Camera-type eye (tissue), 1 donor: Measurements from ENCODE around the gene BRCA2. TPM values are rescaled to one million over a fixed set of nuclear protein-coding genes. Genes with fewer than 3 reads are reported as not detected.

ENCODE experiments used
- total RNA-seq: library from RNA; depleted of rRNA; stranded (reverse); fragments of >200 nt; gene quantifications from one replicate; pipeline ENCODE4 v1.2.3, GENCODE V29; 2014

Gene BRCA2, protein sequence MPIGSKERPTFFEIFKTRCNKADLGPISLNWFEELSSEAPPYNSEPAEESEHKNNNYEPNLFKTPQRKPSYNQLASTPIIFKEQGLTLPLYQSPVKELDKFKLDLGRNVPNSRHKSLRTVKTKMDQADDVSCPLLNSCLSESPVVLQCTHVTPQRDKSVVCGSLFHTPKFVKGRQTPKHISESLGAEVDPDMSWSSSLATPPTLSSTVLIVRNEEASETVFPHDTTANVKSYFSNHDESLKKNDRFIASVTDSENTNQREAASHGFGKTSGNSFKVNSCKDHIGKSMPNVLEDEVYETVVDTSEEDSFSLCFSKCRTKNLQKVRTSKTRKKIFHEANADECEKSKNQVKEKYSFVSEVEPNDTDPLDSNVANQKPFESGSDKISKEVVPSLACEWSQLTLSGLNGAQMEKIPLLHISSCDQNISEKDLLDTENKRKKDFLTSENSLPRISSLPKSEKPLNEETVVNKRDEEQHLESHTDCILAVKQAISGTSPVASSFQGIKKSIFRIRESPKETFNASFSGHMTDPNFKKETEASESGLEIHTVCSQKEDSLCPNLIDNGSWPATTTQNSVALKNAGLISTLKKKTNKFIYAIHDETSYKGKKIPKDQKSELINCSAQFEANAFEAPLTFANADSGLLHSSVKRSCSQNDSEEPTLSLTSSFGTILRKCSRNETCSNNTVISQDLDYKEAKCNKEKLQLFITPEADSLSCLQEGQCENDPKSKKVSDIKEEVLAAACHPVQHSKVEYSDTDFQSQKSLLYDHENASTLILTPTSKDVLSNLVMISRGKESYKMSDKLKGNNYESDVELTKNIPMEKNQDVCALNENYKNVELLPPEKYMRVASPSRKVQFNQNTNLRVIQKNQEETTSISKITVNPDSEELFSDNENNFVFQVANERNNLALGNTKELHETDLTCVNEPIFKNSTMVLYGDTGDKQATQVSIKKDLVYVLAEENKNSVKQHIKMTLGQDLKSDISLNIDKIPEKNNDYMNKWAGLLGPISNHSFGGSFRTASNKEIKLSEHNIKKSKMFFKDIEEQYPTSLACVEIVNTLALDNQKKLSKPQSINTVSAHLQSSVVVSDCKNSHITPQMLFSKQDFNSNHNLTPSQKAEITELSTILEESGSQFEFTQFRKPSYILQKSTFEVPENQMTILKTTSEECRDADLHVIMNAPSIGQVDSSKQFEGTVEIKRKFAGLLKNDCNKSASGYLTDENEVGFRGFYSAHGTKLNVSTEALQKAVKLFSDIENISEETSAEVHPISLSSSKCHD (N-terminal part only)
- 4.6 TPM for total RNA-seq

DNA sequence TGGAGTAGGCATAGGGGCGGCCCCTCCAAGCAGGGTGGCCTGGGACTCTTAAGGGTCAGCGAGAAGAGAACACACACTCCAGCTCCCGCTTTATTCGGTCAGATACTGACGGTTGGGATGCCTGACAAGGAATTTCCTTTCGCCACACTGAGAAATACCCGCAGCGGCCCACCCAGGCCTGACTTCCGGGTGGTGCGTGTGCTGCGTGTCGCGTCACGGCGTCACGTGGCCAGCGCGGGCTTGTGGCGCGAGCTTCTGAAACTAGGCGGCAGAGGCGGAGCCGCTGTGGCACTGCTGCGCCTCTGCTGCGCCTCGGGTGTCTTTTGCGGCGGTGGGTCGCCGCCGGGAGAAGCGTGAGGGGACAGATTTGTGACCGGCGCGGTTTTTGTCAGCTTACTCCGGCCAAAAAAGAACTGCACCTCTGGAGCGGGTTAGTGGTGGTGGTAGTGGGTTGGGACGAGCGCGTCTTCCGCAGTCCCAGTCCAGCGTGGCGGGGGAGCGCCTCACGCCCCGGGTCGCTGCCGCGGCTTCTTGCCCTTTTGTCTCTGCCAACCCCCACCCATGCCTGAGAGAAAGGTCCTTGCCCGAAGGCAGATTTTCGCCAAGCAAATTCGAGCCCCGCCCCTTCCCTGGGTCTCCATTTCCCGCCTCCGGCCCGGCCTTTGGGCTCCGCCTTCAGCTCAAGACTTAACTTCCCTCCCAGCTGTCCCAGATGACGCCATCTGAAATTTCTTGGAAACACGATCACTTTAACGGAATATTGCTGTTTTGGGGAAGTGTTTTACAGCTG, at the start of gene BRCA2, which contains the start of gene ZAR1L:
BRCA2 (plus strand) TSS at position 271 of the 790 bp plus-strand sequence. CDS start 953 bp downstream, outside the sequence.
ZAR1L (minus strand) TSS at position 126 of the 790 bp plus-strand sequence. CDS start 3,438 bp downstream, outside the sequence.

DNA sequence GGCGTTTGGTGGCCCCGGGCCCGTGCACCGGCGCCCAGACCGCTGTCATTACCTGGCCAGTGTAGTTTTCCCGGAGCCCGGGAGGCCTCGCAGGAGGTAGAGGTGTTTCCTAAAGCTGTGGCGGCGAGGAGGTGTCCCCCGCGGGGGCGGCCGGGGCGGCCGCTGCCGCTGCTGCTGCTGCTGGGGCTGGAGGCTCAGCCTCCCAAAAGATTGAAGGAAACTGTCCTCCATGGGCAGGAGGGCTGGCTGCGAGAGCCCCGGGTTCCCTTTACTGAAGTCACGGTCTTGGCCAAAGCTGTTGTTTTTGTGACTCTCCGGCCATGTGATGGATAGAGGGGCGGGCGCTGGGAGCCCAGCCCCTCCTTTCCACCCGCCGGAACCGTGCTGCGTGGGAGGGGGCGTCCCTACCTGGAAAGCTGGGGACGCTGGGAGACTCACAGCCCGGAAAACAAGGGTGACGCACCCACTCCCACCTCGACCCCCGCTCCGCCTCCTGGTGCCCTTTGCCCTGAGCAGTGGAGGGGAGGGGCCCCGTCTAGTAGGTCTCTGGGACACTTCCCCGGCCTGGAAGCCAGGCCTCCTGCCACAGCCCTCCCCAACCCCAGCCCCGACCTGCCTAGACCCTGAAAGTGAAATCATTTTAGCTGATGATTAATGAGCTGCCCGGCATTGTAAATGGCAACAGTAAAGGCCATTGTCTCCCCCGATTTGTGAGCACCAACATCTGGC, 112.7 kb downstream of the BRCA2 start, which contains the start of gene N4BP2L1:
N4BP2L1 (minus strand) TSS at position 279 of the 729 bp plus-strand sequence; CDS start at position 231, 48 bp downstream.

Other genes with a start within 250 kb of the BRCA2 start
- not detected for gene ZAR1L, start 145 bp upstream of the BRCA2 start, total RNA-seq
- 17.4 TPM for gene N4BP2L1, start 112.6 kb downstream of the BRCA2 start, total RNA-seq
- gene N4BP2L2, start 223.3 kb downstream of the BRCA2 start, total RNA-seq = 376 TPM